GM18951 (cell line): Measurements from ENCODE around the gene ZNF326.

Experiments
- POLR2A ChIP-seq: IDR thresholded peaks from 4 replicates; pipeline ENCODE4 v1.6.1; 2011; ENCODE audit warnings: mild to moderate bottlenecking; ENCODE audit not compliant: insufficient read length, insufficient read depth; ENCODE audit errors: extremely low read depth
- in situ Hi-C: fragments of 300-500 bp; cut with MboI; formaldehyde crosslinking; loops from one replicate; pipeline ENCODE4 v1.12.0; 2022; ENCODE audit warnings: low sequenced_read_pairs, mixed read lengths, inconsistent platforms; ENCODE audit not compliant: unreplicated experiment

The ZNF326 gene, protein sequence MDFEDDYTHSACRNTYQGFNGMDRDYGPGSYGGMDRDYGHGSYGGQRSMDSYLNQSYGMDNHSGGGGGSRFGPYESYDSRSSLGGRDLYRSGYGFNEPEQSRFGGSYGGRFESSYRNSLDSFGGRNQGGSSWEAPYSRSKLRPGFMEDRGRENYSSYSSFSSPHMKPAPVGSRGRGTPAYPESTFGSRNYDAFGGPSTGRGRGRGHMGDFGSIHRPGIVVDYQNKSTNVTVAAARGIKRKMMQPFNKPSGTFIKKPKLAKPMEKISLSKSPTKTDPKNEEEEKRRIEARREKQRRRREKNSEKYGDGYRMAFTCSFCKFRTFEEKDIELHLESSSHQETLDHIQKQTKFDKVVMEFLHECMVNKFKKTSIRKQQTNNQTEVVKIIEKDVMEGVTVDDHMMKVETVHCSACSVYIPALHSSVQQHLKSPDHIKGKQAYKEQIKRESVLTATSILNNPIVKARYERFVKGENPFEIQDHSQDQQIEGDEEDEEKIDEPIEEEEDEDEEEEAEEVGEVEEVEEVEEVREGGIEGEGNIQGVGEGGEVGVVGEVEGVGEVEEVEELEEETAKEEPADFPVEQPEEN

DNA sequence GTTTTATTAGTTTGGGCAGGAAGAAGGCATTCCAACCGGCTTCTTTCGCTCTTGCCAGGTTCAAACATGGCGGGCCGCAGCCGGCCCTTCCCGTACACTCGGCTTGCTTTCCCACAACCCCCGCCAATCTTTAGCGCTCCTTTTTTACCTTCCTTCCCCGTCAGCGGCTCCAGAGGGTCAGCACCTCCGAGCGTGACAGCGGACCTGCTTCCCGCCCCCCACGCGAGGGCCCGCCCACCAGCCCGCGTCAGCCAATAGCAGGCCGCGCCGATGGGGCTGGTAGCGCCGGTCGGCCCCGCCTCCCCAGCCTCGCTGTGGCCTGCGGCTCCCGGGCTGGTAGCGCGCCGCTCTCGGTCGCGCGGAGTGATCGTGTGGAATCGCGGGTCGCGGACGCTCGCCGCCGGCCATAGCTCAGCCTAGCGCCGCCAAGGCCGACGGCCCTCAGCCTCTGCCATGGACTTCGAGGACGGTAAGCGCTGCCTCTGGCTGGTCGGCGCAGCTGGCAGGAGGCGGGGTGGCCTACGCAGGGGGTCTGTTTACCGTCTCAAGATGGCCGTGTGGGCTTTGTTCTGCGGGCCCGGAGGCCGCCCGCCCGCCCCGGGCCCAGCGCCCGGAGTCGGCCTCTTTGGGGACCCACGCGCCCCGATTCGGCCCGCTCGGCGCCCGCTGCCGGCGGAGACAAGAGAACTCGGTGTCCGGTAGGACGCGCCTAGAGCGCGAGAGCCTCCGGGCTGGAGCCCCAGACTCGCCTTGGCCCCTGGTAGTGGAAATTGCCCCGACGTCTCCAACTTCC lies at the start of gene ZNF326:
ZNF326 (plus strand) TSS at position 306 of the 793 bp plus-strand sequence; CDS start at position 454, 148 bp downstream.
- in situ Hi-C loops, result loop anchor here (5.0 to 25.0 kb wide), 2 partner anchors 193 to 358 kb away; partner anchors contain the start of gene LRRC8C
- peak; percentile 98 for TF ChIP-seq POLR2A

DNA sequence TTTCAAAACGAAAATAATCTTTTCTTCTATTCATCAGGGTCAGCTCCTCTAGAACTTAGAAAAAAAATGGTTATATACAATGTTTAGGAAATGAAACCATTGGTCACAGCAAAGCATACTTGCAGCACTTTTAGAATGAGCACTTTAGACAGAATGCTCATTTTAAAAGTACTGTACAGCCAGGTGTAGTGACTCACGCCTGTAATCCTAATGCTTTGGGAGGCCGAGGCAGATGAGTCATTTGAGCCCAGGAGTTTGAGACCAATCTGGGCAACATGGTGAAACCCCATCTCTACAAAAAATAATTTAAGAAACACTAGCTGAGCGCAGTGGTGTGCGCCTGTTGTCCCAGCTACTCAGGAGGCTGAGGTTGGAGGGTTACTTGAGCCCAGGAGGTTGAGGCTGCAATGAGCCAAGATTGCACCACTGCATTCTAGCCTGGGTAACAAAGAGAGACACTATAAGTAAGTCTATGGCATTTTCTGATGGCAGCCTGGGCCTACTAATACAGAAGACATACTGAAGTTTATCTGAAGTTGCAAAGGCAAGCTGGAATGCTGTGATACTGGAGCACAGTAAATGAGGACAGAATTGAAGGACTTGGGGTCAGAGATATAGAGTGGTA lies 48.9 kb upstream of the ZNF326 start:
- TF ChIP-seq POLR2A, result no peak
- in situ Hi-C loops, result no loop called here

DNA sequence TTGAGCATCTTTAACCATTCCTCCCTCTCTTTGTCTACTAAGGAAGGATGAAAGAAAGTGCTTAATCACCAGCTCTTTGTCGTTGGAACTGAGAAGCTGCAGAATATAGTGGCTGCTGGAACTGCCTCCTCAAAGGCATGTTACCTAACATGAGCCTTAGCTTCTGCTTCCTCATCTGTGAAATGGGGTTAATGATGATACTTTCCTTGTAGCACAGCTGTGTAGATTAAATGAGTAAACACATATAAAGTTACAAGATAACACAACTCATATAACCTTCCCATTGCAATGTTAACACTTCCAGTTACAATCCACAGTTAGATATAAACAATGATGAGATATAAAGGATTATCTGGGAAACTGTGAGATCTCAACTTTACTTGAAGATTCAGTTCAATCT lies 48.4 kb upstream of the ZNF326 start:
- in situ Hi-C loops, result no loop called here

DNA sequence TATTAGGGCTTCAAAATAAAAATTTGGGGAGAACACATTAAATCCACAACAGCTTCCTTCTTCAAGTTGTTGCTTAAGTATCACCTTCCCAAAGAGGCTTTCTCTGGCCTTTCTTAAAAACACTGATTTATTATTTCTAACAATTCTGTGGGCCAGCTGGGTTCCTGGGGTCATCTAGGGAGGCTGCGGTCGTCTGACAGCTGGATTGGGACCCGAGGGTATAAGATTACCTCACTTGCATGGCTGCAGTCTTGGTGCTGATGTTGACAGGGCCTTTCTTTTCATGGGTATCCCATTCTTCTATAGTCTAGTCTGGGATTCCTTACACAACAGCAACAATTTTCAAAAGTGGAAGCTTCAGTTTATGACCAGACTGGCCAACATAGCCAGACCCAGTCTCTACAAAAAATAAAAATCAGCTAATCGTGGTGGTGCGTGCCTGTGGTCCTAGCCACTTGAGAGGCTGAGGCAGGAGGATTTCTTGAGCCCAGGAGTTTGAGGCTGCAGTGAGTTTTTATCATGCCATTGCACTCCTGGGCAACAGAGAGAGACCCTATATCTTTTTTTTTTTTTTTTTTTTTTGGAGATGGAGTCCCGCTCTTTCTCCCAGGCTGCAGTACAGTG lies 46.1 kb upstream of the ZNF326 start:
- TF ChIP-seq POLR2A, result no peak
- in situ Hi-C loops, result no loop called here

More for the DNA sequence above, 48.4 kb upstream of the ZNF326 start:
- no peak for TF ChIP-seq POLR2A

- in situ Hi-C loops, result no loop called here
- no peak for TF ChIP-seq POLR2A
Measured at GRCh38 chr1:89949991-89950624, 44.8 kb upstream of the ZNF326 start.

GRCh38 chr1:89950703-89951102 lies 44.2 kb upstream of the ZNF326 start:
- TF ChIP-seq POLR2A, result no peak
- in situ Hi-C loops, result no loop called here

DNA sequence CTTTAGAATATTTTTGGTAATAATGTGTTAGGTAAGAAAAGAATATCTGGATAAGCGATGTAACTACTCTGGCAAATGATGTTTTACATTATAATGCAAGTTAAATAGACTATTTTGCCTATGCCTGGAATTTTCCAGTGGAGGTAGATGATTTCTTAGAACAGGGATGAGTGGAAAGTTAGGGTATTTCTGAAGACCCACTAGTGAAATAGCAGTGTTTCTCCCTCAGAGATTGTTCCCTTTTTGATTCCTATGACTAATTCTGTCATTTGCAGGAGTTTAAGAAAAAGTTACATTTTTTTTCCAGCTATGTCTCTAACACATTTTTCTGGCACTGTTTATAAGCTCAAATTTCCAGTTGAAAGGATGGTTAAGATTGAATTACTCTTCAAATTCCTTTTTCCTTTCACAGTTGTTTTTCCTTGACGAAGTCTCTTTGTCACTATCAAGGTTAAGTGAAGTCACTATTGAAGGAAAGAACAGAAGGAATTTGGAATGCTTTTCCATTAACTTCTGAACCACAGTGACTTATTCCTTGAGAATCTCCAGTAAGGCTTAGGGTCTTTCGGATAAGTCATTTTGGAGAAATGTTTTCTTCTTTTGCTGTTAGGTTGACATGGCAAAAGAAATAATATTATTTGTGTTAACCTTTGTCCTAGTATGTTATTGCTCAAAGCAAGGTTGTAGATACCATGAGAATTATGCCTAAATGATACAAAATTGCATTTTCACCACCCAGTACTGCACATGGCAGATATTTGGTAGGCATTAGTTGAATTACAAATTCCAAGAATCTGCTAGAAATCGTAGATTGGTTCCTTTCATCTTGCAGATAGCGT lies 42.9 kb upstream of the ZNF326 start:
- no peak for TF ChIP-seq POLR2A
- in situ Hi-C loops, result no loop called here

GRCh38 chr1:89952605-89953130 lies 42.2 kb upstream of the ZNF326 start:
- no peak for TF ChIP-seq POLR2A
- in situ Hi-C loops, result no loop called here

GRCh38 chr1:89953131-89953626 lies 41.7 kb upstream of the ZNF326 start:
- TF ChIP-seq POLR2A, result no peak
- in situ Hi-C loops, result no loop called here

DNA sequence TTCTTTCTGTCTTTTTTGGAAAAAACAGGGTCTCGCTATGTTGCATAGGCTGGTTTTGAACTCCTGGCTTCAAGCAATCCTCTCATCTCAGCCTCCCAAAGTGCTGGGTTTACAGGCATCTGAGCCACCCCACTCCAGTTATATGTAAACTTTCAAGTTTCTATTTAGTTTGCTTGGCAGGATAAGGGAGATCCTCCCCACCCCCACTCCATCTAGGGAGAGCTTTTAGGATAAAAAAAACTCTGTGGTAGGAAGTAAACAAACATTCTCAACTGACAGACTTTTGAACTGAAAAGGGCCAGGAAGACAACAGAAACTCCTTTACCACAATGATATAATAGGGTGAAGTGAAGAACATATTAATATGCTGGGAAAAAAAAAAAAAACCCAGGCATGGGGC lies 41.0 kb upstream of the ZNF326 start:
- no peak for TF ChIP-seq POLR2A
- in situ Hi-C loops, result no loop called here

DNA sequence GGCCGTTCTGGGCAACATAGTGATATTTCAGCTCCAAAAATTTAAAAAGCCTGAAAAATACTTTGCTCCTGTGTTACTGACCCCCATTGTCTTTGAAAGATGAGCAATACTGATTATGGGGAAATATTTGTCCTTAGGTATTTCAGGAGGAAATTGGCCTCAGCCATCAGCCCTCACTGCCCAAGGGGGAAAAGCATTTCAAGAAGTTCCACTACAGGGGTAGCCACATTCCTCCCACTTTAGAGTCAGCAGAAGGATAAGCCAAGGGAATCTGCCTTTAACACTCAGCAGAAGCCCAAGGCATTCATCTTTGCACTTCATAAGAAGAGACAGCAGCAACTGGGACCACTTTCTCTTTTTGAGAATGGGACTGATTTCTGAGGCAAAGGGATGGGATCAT lies 40.5 kb upstream of the ZNF326 start:
- in situ Hi-C loops, result no loop called here
- no peak for TF ChIP-seq POLR2A
